Muscle of leg (tissue), 11 donors: ENCODE measurements around the gene ZNF362. TPM values are rescaled to one million over a fixed set of nuclear protein-coding genes. Genes with fewer than 3 reads are reported as not detected.
A peak's percentile ranks its signal among the peaks of the same experiment; 100 is the strongest.
"Not testable (repeated sequence)": the region's sequence is repeated elsewhere in the genome, so short reads cannot be mapped to it uniquely, and the experiment has no call there.

Source experiments
- DNase-seq: peaks from one replicate; pipeline ENCODE4 v3.0.0; 2013
- H3K27ac ChIP-seq: one replicate; pipeline ENCODE4 v1.5.1; 2013; ENCODE audit warnings: mild to moderate bottlenecking, low read length, control low read depth
- H3K27me3 ChIP-seq: one replicate; pipeline ENCODE4 v1.6.1; 2013; ENCODE audit warnings: low read length; ENCODE audit not compliant: control insufficient read depth, insufficient read depth
- H3K36me3 ChIP-seq: one replicate; pipeline ENCODE4 v1.6.1; 2013; ENCODE audit warnings: low read length; ENCODE audit not compliant: control insufficient read depth, insufficient read depth
- H3K4me1 ChIP-seq: one replicate; pipeline ENCODE4 v1.6.1; 2013; ENCODE audit warnings: low read length; ENCODE audit not compliant: control insufficient read depth, insufficient read depth
- H3K4me3 ChIP-seq: one replicate; pipeline ENCODE4 v1.5.1; 2013; ENCODE audit warnings: low read length, control low read depth
- H3K9me3 ChIP-seq: replicated peaks from 2 replicates; pipeline ENCODE4 v1.6.1; 2013; ENCODE audit warnings: low read depth, low read length; ENCODE audit not compliant: control insufficient read depth
- WGBS: methylation state at CpG from one replicate; pipeline ENCODE4 v1.1.5; 2013; ENCODE audit warnings: missing lambda C conversion rate; ENCODE audit not compliant: insufficient coverage; 5-methylcytosine and 5-hydroxymethylcytosine counted together
- polyA plus RNA-seq, 8 donors: library from polyadenylated mRNA; unstranded; fragments of 120-200 nt; gene quantifications; one replicate each; pipeline versions ENCODE4 v1.2.1 to v1.2.3, GENCODE V29; 2013; ENCODE audit warnings: inconsistent platforms in 1 of 8, low replicate concordance in 1 of 8; ENCODE audit not compliant: insufficient read length in 8 of 8, insufficient read depth in 1 of 8
- total RNA-seq: library from RNA; stranded (reverse); fragments of 120-200 nt; gene quantifications from one replicate; pipeline ENCODE4 v1.2.4, GENCODE V29; 2013

ZNF362 gene
- total and polyA plus RNA-seq, 9 donors, result 16.1 to 44.1 (median 36.0) TPM

GRCh38 chr1:33228935-33229487 is 27.3 kb upstream of the ZNF362 start:
- H3K36me3 ChIP-seq, result no peaks in the 10 kb centered on the region
- DNase-seq, result peak; percentile 95
- peak overlapping the region; percentile 38 for H3K27ac ChIP-seq
- peaks cover 2% of the 10 kb centered on the region for H3K9me3 ChIP-seq
- H3K27me3 ChIP-seq, result no peaks in the 10 kb centered on the region
- no peak overlapping the region for H3K4me3 ChIP-seq
- H3K4me1 ChIP-seq, result peaks cover 15% of the 10 kb centered on the region
- 0% methylated on average over 1 of the region's 5 CpGs for WGBS

- WGBS, result 80% methylated on average over 7 of the region's 7 CpGs
- Histone ChIP-seq H3K4me3 (no peak overlapping the region), H3K4me1 (peaks cover 26% of the 10 kb centered on the region), H3K27ac (no peak overlapping the region), H3K36me3 (no peaks in the 10 kb centered on the region), H3K27me3 (no peaks in the 10 kb centered on the region), H3K9me3 (no peaks in the 10 kb centered on the region)
- DNase-seq, result no peak
Observed at GRCh38 chr1:33231166-33231565, 25.1 kb upstream of the ZNF362 start.

- no peaks in the 10 kb centered on the region for H3K27me3 ChIP-seq
- no peak overlapping the region for H3K27ac ChIP-seq
- H3K9me3 ChIP-seq, result no peaks in the 10 kb centered on the region
- no peak overlapping the region for H3K4me3 ChIP-seq
- H3K4me1 ChIP-seq, result peaks cover 26% of the 10 kb centered on the region
- 100% methylated on average over 1 of the region's 3 CpGs for whole genome bisulfite sequencing
- H3K36me3 ChIP-seq, result no peaks in the 10 kb centered on the region
- no peak for DNase-seq
Observed at GRCh38 chr1:33232716-33233115, 23.6 kb upstream of the ZNF362 start.

GRCh38 chr1:33234131-33234530 is 22.2 kb upstream of the ZNF362 start:
- Histone ChIP-seq H3K27me3 (no peaks in the 10 kb centered on the region), H3K9me3 (no peaks in the 10 kb centered on the region), H3K4me3 (no peak overlapping the region), H3K36me3 (no peaks in the 10 kb centered on the region), H3K27ac (peak overlapping the region; percentile 44), H3K4me1 (peaks cover 15% of the 10 kb centered on the region)
- 50% methylated on average over 3 of the region's 4 CpGs for WGBS
- no peak for DNase-seq

GRCh38 chr1:33234588-33234990 is 21.7 kb upstream of the ZNF362 start:
- Histone ChIP-seq H3K4me3 (no peak overlapping the region), H3K36me3 (no peaks in the 10 kb centered on the region), H3K27me3 (no peaks in the 10 kb centered on the region), H3K4me1 (peaks cover 14% of the 10 kb centered on the region), H3K9me3 (no peaks in the 10 kb centered on the region), H3K27ac (peak overlapping the region; percentile 37)
- peak; percentile 56 for DNase-seq
- 21% methylated on average over 7 of the region's 7 CpGs for WGBS

- H3K27ac ChIP-seq, result no peak overlapping the region
- no peak for DNase-seq
- H3K4me3 ChIP-seq, result no peak overlapping the region
- 83% methylated on average over 2 of the region's 2 CpGs for WGBS
- no peaks in the 10 kb centered on the region for H3K36me3 ChIP-seq
- no peaks in the 10 kb centered on the region for H3K27me3 ChIP-seq
- H3K9me3 ChIP-seq, result no peaks in the 10 kb centered on the region
- peaks cover 14% of the 10 kb centered on the region for H3K4me1 ChIP-seq
Observed at GRCh38 chr1:33235521-33235920, 20.8 kb upstream of the ZNF362 start.

GRCh38 chr1:33236498-33236897 is 19.8 kb upstream of the ZNF362 start:
- no peak overlapping the region for H3K4me3 ChIP-seq
- H3K36me3 ChIP-seq, result no peaks in the 10 kb centered on the region
- DNase-seq, result no peak
- peaks cover 14% of the 10 kb centered on the region for H3K4me1 ChIP-seq
- no CpG with 5 or more reads among the region's 2 CpGs for WGBS
- no peaks in the 10 kb centered on the region for H3K9me3 ChIP-seq
- H3K27me3 ChIP-seq, result no peaks in the 10 kb centered on the region
- no peak overlapping the region for H3K27ac ChIP-seq

- no peaks in the 10 kb centered on the region for H3K9me3 ChIP-seq
- peaks cover 14% of the 10 kb centered on the region for H3K4me1 ChIP-seq
- H3K27me3 ChIP-seq, result no peaks in the 10 kb centered on the region
- WGBS, result no CpG with 5 or more reads among the region's 6 CpGs
- no peaks in the 10 kb centered on the region for H3K36me3 ChIP-seq
- H3K27ac ChIP-seq, result no peak overlapping the region
- no peak overlapping the region for H3K4me3 ChIP-seq
- no peak for DNase-seq
Observed at GRCh38 chr1:33237579-33237978, 18.7 kb upstream of the ZNF362 start.

GRCh38 chr1:33238194-33238724 is 18.0 kb upstream of the ZNF362 start:
- not testable (repeated sequence) for H3K36me3 ChIP-seq, H3K27ac ChIP-seq, H3K9me3 ChIP-seq, H3K27me3 ChIP-seq, DNase-seq, H3K4me3 ChIP-seq
- 100% methylated on average over 1 of the region's 6 CpGs for WGBS
- H3K4me1 ChIP-seq, result peaks cover 14% of the 10 kb centered on the region

- H3K27me3 ChIP-seq, H3K4me1 ChIP-seq, H3K4me3 ChIP-seq, H3K9me3 ChIP-seq, H3K36me3 ChIP-seq, H3K27ac ChIP-seq, DNase-seq: not testable (repeated sequence)
- 33% methylated on average over 3 of the region's 9 CpGs for WGBS
Observed at GRCh38 chr1:33239410-33239809, 16.9 kb upstream of the ZNF362 start.

GRCh38 chr1:33241866-33242265 is 14.4 kb upstream of the ZNF362 start:
- 67% methylated on average over 4 of the region's 4 CpGs for WGBS
- no peaks in the 10 kb centered on the region for H3K4me1 ChIP-seq
- DNase-seq, result no peak

More at GRCh38 chr1:33241866-33242265, 14.4 kb upstream of the ZNF362 start:
- Histone ChIP-seq H3K4me3 (no peak overlapping the region), H3K36me3 (no peaks in the 10 kb centered on the region), H3K27me3 (no peaks in the 10 kb centered on the region), H3K9me3 (no peaks in the 10 kb centered on the region), H3K27ac (no peak overlapping the region)
